Left ventricle myocardium inferior (tissue), 1 donor: Measurements from ENCODE around the gene CCP110. TPM values are rescaled to one million over a fixed set of nuclear protein-coding genes. Genes with fewer than 3 reads are reported as not detected.

Experiments
- DNase-seq: peaks from one replicate; pipeline ENCODE4 v3.0.0-alpha.2; 2020
- H3K27ac ChIP-seq: fragments of 200-600 bp; replicated peaks from 2 replicates; pipeline ENCODE4 v1.8.0; 2021
- H3K27me3 ChIP-seq: fragments of 200-600 bp; 2 replicates; pipeline ENCODE4 v1.8.0; 2021; ENCODE audit warnings: low read depth
- H3K36me3 ChIP-seq: fragments of 200-600 bp; 2 replicates; pipeline ENCODE4 v1.8.0; 2021
- H3K4me1 ChIP-seq: fragments of 200-600 bp; 2 replicates; pipeline ENCODE4 v1.8.0; 2021
- H3K4me3 ChIP-seq: fragments of 200-600 bp; 2 replicates; pipeline ENCODE4 v1.8.0; 2021; ENCODE audit warnings: mild to moderate bottlenecking, moderate library complexity
- H3K9me3 ChIP-seq: fragments of 200-600 bp; replicated peaks from 2 replicates; pipeline ENCODE4 v1.8.0; 2021
- intact Hi-C: fragments of 100-400 bp; cut with micrococcal nuclease; formaldehyde crosslinking; loops from one replicate; pipeline ENCODE4 v1.11.0; 2022
- total RNA-seq: library from RNA; stranded (reverse); fragmentation: NEBNext Ultra II Directional; extraction: Animal tissue kit (Norgen Biotek cat#: 25700); gene quantifications from one replicate; pipeline ENCODE4 v1.2.1, GENCODE V29; 2021
- TF ChIP-seq, protein P1 (sequence below): fragments of 200-600 bp; IDR thresholded peaks from 2 replicates; pipeline ENCODE4 v1.8.0; 2021; ENCODE audit warnings: antibody characterized with exemption, mild to moderate bottlenecking, borderline replicate concordance
- donor health status: DM: no; HTN: yes; CAD: no; lungs with severe emphysema.

Gene CCP110
- total RNA-seq, 1 donor from 2014 or later = 8.4 TPM

DNA sequence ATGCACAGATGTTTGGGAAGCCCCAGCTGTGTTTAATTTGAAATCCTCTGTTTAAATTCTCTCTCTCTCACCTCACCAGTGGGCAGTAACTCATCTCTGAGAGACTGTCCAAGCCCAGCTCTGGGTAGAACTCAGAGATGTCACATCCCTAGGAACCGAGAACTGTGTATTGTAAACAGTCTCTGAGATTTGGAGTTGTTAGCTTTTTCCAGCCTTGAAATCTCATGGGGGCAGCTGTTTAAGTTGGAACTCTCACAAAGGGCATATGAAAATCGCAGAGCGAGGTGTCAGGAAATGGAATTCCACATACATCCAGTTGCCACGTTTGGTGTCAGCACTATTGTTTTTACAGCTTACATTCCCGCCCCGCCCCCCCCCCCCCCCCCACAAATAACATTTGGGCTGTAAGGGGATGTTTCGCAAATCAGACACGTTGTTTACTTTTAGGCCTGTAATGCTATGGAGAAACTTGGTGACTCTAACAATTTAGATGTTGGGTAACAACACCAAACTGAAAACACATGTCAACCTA lies 66.1 kb downstream of the CCP110 start:
- intact Hi-C loops = no loop called here
- H3K27ac ChIP-seq = no peak overlapping the region
- H3K4me3 ChIP-seq = no peak overlapping the region
- H3K4me1 ChIP-seq = peaks cover 21% of the 10 kb centered on the region
- peaks cover 54% of the 10 kb centered on the region for H3K36me3 ChIP-seq
- DNase-seq = no peak
- no peaks in the 10 kb centered on the region for H3K27me3 ChIP-seq
- TF ChIP-seq, protein P1, sequence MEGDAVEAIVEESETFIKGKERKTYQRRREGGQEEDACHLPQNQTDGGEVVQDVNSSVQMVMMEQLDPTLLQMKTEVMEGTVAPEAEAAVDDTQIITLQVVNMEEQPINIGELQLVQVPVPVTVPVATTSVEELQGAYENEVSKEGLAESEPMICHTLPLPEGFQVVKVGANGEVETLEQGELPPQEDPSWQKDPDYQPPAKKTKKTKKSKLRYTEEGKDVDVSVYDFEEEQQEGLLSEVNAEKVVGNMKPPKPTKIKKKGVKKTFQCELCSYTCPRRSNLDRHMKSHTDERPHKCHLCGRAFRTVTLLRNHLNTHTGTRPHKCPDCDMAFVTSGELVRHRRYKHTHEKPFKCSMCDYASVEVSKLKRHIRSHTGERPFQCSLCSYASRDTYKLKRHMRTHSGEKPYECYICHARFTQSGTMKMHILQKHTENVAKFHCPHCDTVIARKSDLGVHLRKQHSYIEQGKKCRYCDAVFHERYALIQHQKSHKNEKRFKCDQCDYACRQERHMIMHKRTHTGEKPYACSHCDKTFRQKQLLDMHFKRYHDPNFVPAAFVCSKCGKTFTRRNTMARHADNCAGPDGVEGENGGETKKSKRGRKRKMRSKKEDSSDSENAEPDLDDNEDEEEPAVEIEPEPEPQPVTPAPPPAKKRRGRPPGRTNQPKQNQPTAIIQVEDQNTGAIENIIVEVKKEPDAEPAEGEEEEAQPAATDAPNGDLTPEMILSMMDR = no peak
- H3K9me3 ChIP-seq = no peaks in the 10 kb centered on the region

GRCh38 chr16:19595043-19595767 lies 71.5 kb downstream of the CCP110 start:
- Histone ChIP-seq H3K4me3 (no peak overlapping the region), H3K4me1 (no peaks in the 10 kb centered on the region), H3K36me3 (peaks cover 43% of the 10 kb centered on the region), H3K27ac (peak overlapping the region; percentile 0), H3K27me3 (no peaks in the 10 kb centered on the region), H3K9me3 (no peaks in the 10 kb centered on the region)
- peak; percentile 20 for DNase-seq
- TF ChIP-seq, protein P1 = no peak
- intact Hi-C loops = no loop called here

- Histone ChIP-seq H3K36me3 (peaks cover 31% of the 10 kb centered on the region), H3K27me3 (no peaks in the 10 kb centered on the region), H3K4me1 (no peaks in the 10 kb centered on the region), H3K4me3 (no peak overlapping the region), H3K9me3 (no peaks in the 10 kb centered on the region), H3K27ac (no peak overlapping the region)
- TF ChIP-seq, protein P1 = no peak
- intact Hi-C loops = no loop called here
- no peak for DNase-seq
Measured at GRCh38 chr16:19598805-19599510, 75.2 kb downstream of the CCP110 start.

DNA sequence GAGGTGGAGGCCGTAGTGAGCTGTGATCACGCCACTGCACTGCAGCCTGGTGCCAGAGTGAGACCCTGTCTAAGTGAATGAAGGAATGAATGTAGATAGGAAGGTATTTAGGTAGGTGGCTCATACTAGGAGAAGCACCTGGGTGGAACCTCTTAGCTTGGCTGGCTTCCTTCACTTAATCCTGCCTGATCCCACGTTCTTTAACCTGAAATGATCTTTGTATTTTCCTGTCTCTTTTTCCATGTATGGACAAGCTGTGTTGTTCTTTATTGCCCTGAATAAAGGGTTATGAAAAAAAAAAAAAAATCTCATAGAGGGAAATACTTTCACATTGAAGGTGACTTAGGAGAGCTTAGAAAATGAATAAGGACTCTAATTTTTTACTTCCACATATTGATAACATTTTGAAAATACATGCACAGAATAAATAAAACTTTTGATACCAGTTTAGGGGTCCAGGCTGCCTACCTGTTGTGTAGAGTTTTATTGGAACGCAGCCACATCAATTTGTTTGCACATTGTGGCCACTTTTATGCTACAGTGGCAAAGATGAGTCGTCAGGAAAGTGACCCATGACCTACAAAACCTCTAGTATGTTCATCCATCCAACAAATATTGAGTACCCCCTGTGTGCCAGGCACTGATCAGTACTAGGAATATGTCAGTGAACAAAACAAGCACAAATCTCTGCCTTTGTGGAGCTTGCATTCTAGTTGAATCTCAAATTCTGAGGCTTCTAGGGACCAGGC lies 76.4 kb downstream of the CCP110 start:
- TF ChIP-seq, protein P1 = no peak
- DNase-seq = no peak
- Histone ChIP-seq H3K27me3 (no peaks in the 10 kb centered on the region), H3K27ac (no peak overlapping the region), H3K4me3 (no peak overlapping the region), H3K4me1 (peaks cover 8% of the 10 kb centered on the region), H3K9me3 (no peaks in the 10 kb centered on the region), H3K36me3 (peaks cover 24% of the 10 kb centered on the region)
- intact Hi-C loops = no loop called here

DNA sequence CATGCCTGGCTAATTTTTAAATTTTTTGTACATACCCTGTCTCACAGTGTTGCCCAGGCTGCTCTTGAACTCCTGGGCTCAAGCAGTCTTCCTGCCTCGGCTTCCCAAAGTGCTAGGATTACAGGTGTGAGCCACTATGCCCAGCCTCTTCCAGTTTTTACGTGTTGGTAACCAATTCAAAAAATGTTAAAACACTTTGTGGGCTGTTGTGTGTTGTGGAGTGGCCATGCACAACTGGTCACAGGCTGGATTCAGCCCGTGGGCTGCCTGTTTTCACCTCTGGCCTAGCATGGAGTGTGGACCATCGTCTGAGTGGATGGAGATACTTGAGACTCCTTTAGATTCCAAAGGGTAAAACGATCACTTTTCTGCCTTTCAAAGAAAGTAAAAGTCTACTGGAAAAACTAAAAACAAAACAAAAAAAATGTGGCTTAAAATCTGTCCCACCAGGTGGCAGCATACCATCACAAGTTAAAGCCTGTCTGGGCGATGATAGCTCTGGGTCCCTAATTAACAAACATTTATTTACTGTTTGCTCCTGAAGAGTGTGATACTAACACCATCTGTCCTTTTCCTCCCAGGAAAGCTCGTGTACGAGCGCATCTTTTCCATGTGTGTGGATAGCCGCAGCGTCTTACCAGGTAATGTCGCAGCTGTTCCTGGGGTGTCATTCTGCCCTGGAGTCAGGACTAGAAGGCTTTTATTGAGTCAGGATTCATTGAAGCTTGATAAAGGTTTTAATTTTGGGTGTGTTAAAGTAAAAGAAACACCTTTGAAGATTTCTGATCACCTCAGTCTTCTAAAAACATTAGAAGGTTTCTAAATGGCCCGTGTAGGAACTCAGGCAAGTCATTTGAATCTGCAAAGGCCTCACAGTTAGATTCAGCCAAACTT lies 77.6 kb downstream of the CCP110 start:
- H3K27ac ChIP-seq = no peak overlapping the region
- TF ChIP-seq, protein P1 = peak; percentile 75

More for the DNA sequence above, 77.6 kb downstream of the CCP110 start:
- H3K9me3 ChIP-seq = no peaks in the 10 kb centered on the region
- intact Hi-C loops = no loop called here
- peaks cover 20% of the 10 kb centered on the region for H3K36me3 ChIP-seq
- no peaks in the 10 kb centered on the region for H3K27me3 ChIP-seq
- no peak for DNase-seq
- peaks cover 20% of the 10 kb centered on the region for H3K4me1 ChIP-seq
- no peak overlapping the region for H3K4me3 ChIP-seq
